ENCODE measurements around the gene SSTR3. TPM values are rescaled to one million over a fixed set of nuclear protein-coding genes. Genes with fewer than 3 reads are reported as not detected.
"Not testable (repeated sequence)": the region's sequence is repeated elsewhere in the genome, so short reads cannot be mapped to it uniquely, and the experiment has no call there.

Gene SSTR3
- polyA plus RNA-seq, 1 donor: 0.54 TPM

- DNase-seq; H3K4me3 ChIP-seq (ENCODE audit: low read length); H3K27ac ChIP-seq (ENCODE audit: low read length); H3K9me3 ChIP-seq (ENCODE audit: control insufficient read depth, low read depth, low read length); H3K36me3 ChIP-seq (ENCODE audit: control insufficient read depth, insufficient read depth, low read length); H3K27me3 ChIP-seq (ENCODE audit: control insufficient read depth, insufficient read depth, low read length): not testable (repeated sequence)
- peaks cover 18% of the 10 kb centered on the region for H3K4me1 ChIP-seq (ENCODE audit: control insufficient read depth, insufficient read depth, low read length)
- no CpG with 5 or more reads among the region's 16 CpGs for WGBS (ENCODE audit: insufficient coverage, low lambda C conversion rate)
Measured at GRCh38 chr22:37170689-37171405, 41.4 kb downstream of the SSTR3 start.

- Histone ChIP-seq H3K4me1 (ENCODE audit: control insufficient read depth, insufficient read depth, low read length) (peaks cover 18% of the 10 kb centered on the region), H3K36me3 (ENCODE audit: control insufficient read depth, insufficient read depth, low read length) (no peaks in the 10 kb centered on the region), H3K27me3 (ENCODE audit: control insufficient read depth, insufficient read depth, low read length) (no peaks in the 10 kb centered on the region), H3K9me3 (ENCODE audit: control insufficient read depth, low read depth, low read length) (no peaks in the 10 kb centered on the region), H3K27ac (ENCODE audit: low read length) (no peak overlapping the region), H3K4me3 (ENCODE audit: low read length) (no peak overlapping the region)
- 100% methylated on average over 1 of the region's 10 CpGs for WGBS (ENCODE audit: insufficient coverage, low lambda C conversion rate)
- DNase-seq: no peak
Measured at GRCh38 chr22:37169947-37170688, 42.2 kb downstream of the SSTR3 start.

- Histone ChIP-seq H3K36me3 (ENCODE audit: control insufficient read depth, insufficient read depth, low read length) (no peaks in the 10 kb centered on the region), H3K27ac (ENCODE audit: low read length) (no peak overlapping the region), H3K4me1 (ENCODE audit: control insufficient read depth, insufficient read depth, low read length) (peaks cover 18% of the 10 kb centered on the region), H3K27me3 (ENCODE audit: control insufficient read depth, insufficient read depth, low read length) (no peaks in the 10 kb centered on the region), H3K4me3 (ENCODE audit: low read length) (no peak overlapping the region), H3K9me3 (ENCODE audit: control insufficient read depth, low read depth, low read length) (no peaks in the 10 kb centered on the region)
- 70% methylated on average over 2 of the region's 8 CpGs for WGBS (ENCODE audit: insufficient coverage, low lambda C conversion rate)
- no peak for DNase-seq
Measured at GRCh38 chr22:37169406-37169805, 42.9 kb downstream of the SSTR3 start.

GRCh38 chr22:37167981-37168647 is 44.2 kb downstream of the SSTR3 start:
- Histone ChIP-seq H3K27ac (ENCODE audit: low read length) (no peak overlapping the region), H3K9me3 (ENCODE audit: control insufficient read depth, low read depth, low read length) (no peaks in the 10 kb centered on the region), H3K4me1 (ENCODE audit: control insufficient read depth, insufficient read depth, low read length) (peaks cover 18% of the 10 kb centered on the region), H3K4me3 (ENCODE audit: low read length) (no peak overlapping the region), H3K36me3 (ENCODE audit: control insufficient read depth, insufficient read depth, low read length) (no peaks in the 10 kb centered on the region), H3K27me3 (ENCODE audit: control insufficient read depth, insufficient read depth, low read length) (no peaks in the 10 kb centered on the region)
- DNase-seq: peak in 1 of 2 donors; percentile 68
- 5% methylated on average over 2 of the region's 8 CpGs for WGBS (ENCODE audit: insufficient coverage, low lambda C conversion rate)

GRCh38 chr22:37167176-37167980 is 44.9 kb downstream of the SSTR3 start:
- H3K4me3 ChIP-seq (ENCODE audit: low read length): no peak overlapping the region
- H3K27ac ChIP-seq (ENCODE audit: low read length): no peak overlapping the region
- peaks cover 18% of the 10 kb centered on the region for H3K4me1 ChIP-seq (ENCODE audit: control insufficient read depth, insufficient read depth, low read length)
- no peaks in the 10 kb centered on the region for H3K9me3 ChIP-seq (ENCODE audit: control insufficient read depth, low read depth, low read length)
- H3K27me3 ChIP-seq (ENCODE audit: control insufficient read depth, insufficient read depth, low read length): no peaks in the 10 kb centered on the region
- no peaks in the 10 kb centered on the region for H3K36me3 ChIP-seq (ENCODE audit: control insufficient read depth, insufficient read depth, low read length)
- 100% methylated on average over 1 of the region's 17 CpGs for WGBS (ENCODE audit: insufficient coverage, low lambda C conversion rate)
- DNase-seq: no peak

GRCh38 chr22:37166675-37167066 is 45.6 kb downstream of the SSTR3 start:
- WGBS (ENCODE audit: insufficient coverage, low lambda C conversion rate): no CpG with 5 or more reads among the region's 13 CpGs
- Histone ChIP-seq H3K4me3 (ENCODE audit: low read length) (no peak overlapping the region), H3K27me3 (ENCODE audit: control insufficient read depth, insufficient read depth, low read length) (no peaks in the 10 kb centered on the region), H3K27ac (ENCODE audit: low read length) (no peak overlapping the region), H3K9me3 (ENCODE audit: control insufficient read depth, low read depth, low read length) (no peaks in the 10 kb centered on the region), H3K4me1 (ENCODE audit: control insufficient read depth, insufficient read depth, low read length) (peaks cover 22% of the 10 kb centered on the region), H3K36me3 (ENCODE audit: control insufficient read depth, insufficient read depth, low read length) (no peaks in the 10 kb centered on the region)
- peak; percentile 78 for DNase-seq

GRCh38 chr22:37165940-37166674 is 46.2 kb downstream of the SSTR3 start:
- Histone ChIP-seq H3K4me1 (ENCODE audit: control insufficient read depth, insufficient read depth, low read length) (peaks cover 22% of the 10 kb centered on the region), H3K4me3 (ENCODE audit: low read length) (no peak overlapping the region), H3K9me3 (ENCODE audit: control insufficient read depth, low read depth, low read length) (no peaks in the 10 kb centered on the region), H3K27ac (ENCODE audit: low read length) (no peak overlapping the region), H3K27me3 (ENCODE audit: control insufficient read depth, insufficient read depth, low read length) (no peaks in the 10 kb centered on the region), H3K36me3 (ENCODE audit: control insufficient read depth, insufficient read depth, low read length) (no peaks in the 10 kb centered on the region)
- no CpG with 5 or more reads among the region's 25 CpGs for WGBS (ENCODE audit: insufficient coverage, low lambda C conversion rate)
- no peak for DNase-seq

GRCh38 chr22:37165066-37165465 is 47.2 kb downstream of the SSTR3 start:
- no peak for DNase-seq
- no peak overlapping the region for H3K27ac ChIP-seq (ENCODE audit: low read length)
- no peak overlapping the region for H3K4me3 ChIP-seq (ENCODE audit: low read length)
- H3K4me1 ChIP-seq (ENCODE audit: control insufficient read depth, insufficient read depth, low read length): peaks cover 22% of the 10 kb centered on the region
- no peaks in the 10 kb centered on the region for H3K36me3 ChIP-seq (ENCODE audit: control insufficient read depth, insufficient read depth, low read length)
- WGBS (ENCODE audit: insufficient coverage, low lambda C conversion rate): no CpG with 5 or more reads among the region's 9 CpGs
- no peaks in the 10 kb centered on the region for H3K27me3 ChIP-seq (ENCODE audit: control insufficient read depth, insufficient read depth, low read length)
- H3K9me3 ChIP-seq (ENCODE audit: control insufficient read depth, low read depth, low read length): no peaks in the 10 kb centered on the region

- Histone ChIP-seq H3K9me3 (ENCODE audit: control insufficient read depth, low read depth, low read length) (no peaks in the 10 kb centered on the region), H3K4me1 (ENCODE audit: control insufficient read depth, insufficient read depth, low read length) (peaks cover 22% of the 10 kb centered on the region), H3K27ac (ENCODE audit: low read length) (no peak overlapping the region), H3K4me3 (ENCODE audit: low read length) (no peak overlapping the region), H3K27me3 (ENCODE audit: control insufficient read depth, insufficient read depth, low read length) (no peaks in the 10 kb centered on the region), H3K36me3 (ENCODE audit: control insufficient read depth, insufficient read depth, low read length) (no peaks in the 10 kb centered on the region)
- no CpG with 5 or more reads among the region's 5 CpGs for WGBS (ENCODE audit: insufficient coverage, low lambda C conversion rate)
- no peak for DNase-seq
Measured at GRCh38 chr22:37164505-37164887, 47.8 kb downstream of the SSTR3 start.
